Stimulated activated memory B cell treated with anti-CD40 and anti-IgM and Interleukin-4, amounts not matched to agents 10 μg/mL and 1 μg/mL and 100 μg/mL, for 72 hours (primary cell): ENCODE results near the gene PRPH2.
"Not testable (repeated sequence)": the region's sequence is repeated elsewhere in the genome, so short reads cannot be mapped to it uniquely, and the experiment has no call there.

Experiments used
- ATAC-seq: fragments of 150-1000 bp; cut with Tn5 transposase; 2 replicates; pipeline ENCODE4 v1.10.0; 2021
- H3K27ac Mint-ChIP-seq: one replicate; pipeline ENCODE4 v1.8.0; 2022; ENCODE audit warnings: mild to moderate bottlenecking, mixed read lengths
- H3K27me3 Mint-ChIP-seq: one replicate; pipeline ENCODE4 v1.8.0; 2022; ENCODE audit warnings: mixed read lengths
- H3K36me3 Mint-ChIP-seq: one replicate; pipeline ENCODE4 v1.8.0; 2022; ENCODE audit warnings: mixed read lengths
- H3K4me1 Mint-ChIP-seq: one replicate; pipeline ENCODE4 v1.8.0; 2022; ENCODE audit warnings: mixed read lengths
- H3K4me3 Mint-ChIP-seq: one replicate; pipeline ENCODE4 v1.8.0; 2022; ENCODE audit warnings: mild to moderate bottlenecking, moderate library complexity, mixed read lengths
- H3K9me3 Mint-ChIP-seq: one replicate; pipeline ENCODE4 v1.8.0; 2022; ENCODE audit warnings: mixed read lengths

PRPH2 gene

GRCh38 chr6:42724825-42725224 lies 2.4 kb upstream of the PRPH2 start:
- Mint-ChIP-seq H3K27me3 (no peaks in the 10 kb centered on the region), H3K36me3 (no peaks in the 10 kb centered on the region), H3K4me3 (no peak overlapping the region), H3K4me1 (peaks cover 22% of the 10 kb centered on the region), H3K27ac (no peak overlapping the region), H3K9me3 (no peaks in the 10 kb centered on the region)
- ATAC-seq = no peak

- Mint-ChIP-seq H3K4me1 (peaks cover 1% of the 10 kb centered on the region), H3K27ac (no peak overlapping the region), H3K27me3 (no peaks in the 10 kb centered on the region), H3K36me3 (no peaks in the 10 kb centered on the region), H3K4me3 (no peak overlapping the region), H3K9me3 (no peaks in the 10 kb centered on the region)
- ATAC-seq = no peak
Observed at GRCh38 chr6:42720739-42721138, 1.7 kb downstream of the PRPH2 start.

- Mint-ChIP-seq H3K4me3 (no peak overlapping the region), H3K27ac (no peak overlapping the region), H3K36me3 (no peaks in the 10 kb centered on the region), H3K9me3 (peaks cover 8% of the 10 kb centered on the region), H3K27me3 (no peaks in the 10 kb centered on the region), H3K4me1 (no peaks in the 10 kb centered on the region)
- ATAC-seq = no peak
Observed at GRCh38 chr6:42715871-42716270, 6.5 kb downstream of the PRPH2 start.

- no peak overlapping the region for H3K4me3 Mint-ChIP-seq
- no peaks in the 10 kb centered on the region for H3K27me3 Mint-ChIP-seq
- no peaks in the 10 kb centered on the region for H3K4me1 Mint-ChIP-seq
- no peak for ATAC-seq
- peaks cover 8% of the 10 kb centered on the region for H3K9me3 Mint-ChIP-seq
- H3K36me3 Mint-ChIP-seq = no peaks in the 10 kb centered on the region
- H3K27ac Mint-ChIP-seq = no peak overlapping the region
Observed at GRCh38 chr6:42714098-42714761, 8.2 kb downstream of the PRPH2 start.

GRCh38 chr6:42711930-42712329 lies 10.5 kb downstream of the PRPH2 start:
- peaks cover 8% of the 10 kb centered on the region for H3K9me3 Mint-ChIP-seq
- H3K4me3 Mint-ChIP-seq = no peak overlapping the region
- no peak for ATAC-seq
- H3K27ac Mint-ChIP-seq = no peak overlapping the region
- no peaks in the 10 kb centered on the region for H3K27me3 Mint-ChIP-seq
- no peaks in the 10 kb centered on the region for H3K36me3 Mint-ChIP-seq
- H3K4me1 Mint-ChIP-seq = no peaks in the 10 kb centered on the region

- Mint-ChIP-seq H3K4me1 (no peaks in the 10 kb centered on the region), H3K36me3 (no peaks in the 10 kb centered on the region), H3K27me3 (no peaks in the 10 kb centered on the region), H3K4me3 (no peak overlapping the region), H3K9me3 (peaks cover 8% of the 10 kb centered on the region), H3K27ac (no peak overlapping the region)
- ATAC-seq = no peak
Observed at GRCh38 chr6:42710316-42710715, 12.1 kb downstream of the PRPH2 start.

GRCh38 chr6:42709871-42710270 lies 12.5 kb downstream of the PRPH2 start:
- no peaks in the 10 kb centered on the region for H3K36me3 Mint-ChIP-seq
- H3K4me1 Mint-ChIP-seq = no peaks in the 10 kb centered on the region
- no peak overlapping the region for H3K4me3 Mint-ChIP-seq
- peaks cover 8% of the 10 kb centered on the region for H3K9me3 Mint-ChIP-seq
- H3K27ac Mint-ChIP-seq = no peak overlapping the region
- no peaks in the 10 kb centered on the region for H3K27me3 Mint-ChIP-seq
- ATAC-seq = no peak

- no peak overlapping the region for H3K27ac Mint-ChIP-seq
- ATAC-seq = no peak
- no peaks in the 10 kb centered on the region for H3K27me3 Mint-ChIP-seq
Observed at GRCh38 chr6:42708096-42708495, 14.3 kb downstream of the PRPH2 start.

GRCh38 chr6:42707595-42707994 lies 14.8 kb downstream of the PRPH2 start:
- H3K4me1 Mint-ChIP-seq = no peaks in the 10 kb centered on the region
- H3K27me3 Mint-ChIP-seq = no peaks in the 10 kb centered on the region
- no peaks in the 10 kb centered on the region for H3K36me3 Mint-ChIP-seq
- peaks cover 8% of the 10 kb centered on the region for H3K9me3 Mint-ChIP-seq
- no peak overlapping the region for H3K4me3 Mint-ChIP-seq
- no peak for ATAC-seq
- H3K27ac Mint-ChIP-seq = no peak overlapping the region

More at GRCh38 chr6:42708096-42708495, 14.3 kb downstream of the PRPH2 start:
- H3K36me3 Mint-ChIP-seq = no peaks in the 10 kb centered on the region
- H3K4me3 Mint-ChIP-seq = no peak overlapping the region
- no peaks in the 10 kb centered on the region for H3K4me1 Mint-ChIP-seq
- H3K9me3 Mint-ChIP-seq = peaks cover 8% of the 10 kb centered on the region

GRCh38 chr6:42704937-42705374 lies 17.4 kb downstream of the PRPH2 start:
- Mint-ChIP-seq H3K4me1 (no peaks in the 10 kb centered on the region), H3K27ac (no peak overlapping the region), H3K9me3 (no peaks in the 10 kb centered on the region), H3K36me3 (no peaks in the 10 kb centered on the region), H3K4me3 (no peak overlapping the region), H3K27me3 (no peaks in the 10 kb centered on the region)
- ATAC-seq = no peak

- no peaks in the 10 kb centered on the region for H3K9me3 Mint-ChIP-seq
- H3K4me3 Mint-ChIP-seq = no peak overlapping the region
- no peaks in the 10 kb centered on the region for H3K4me1 Mint-ChIP-seq
- no peak overlapping the region for H3K27ac Mint-ChIP-seq
- no peaks in the 10 kb centered on the region for H3K27me3 Mint-ChIP-seq
- no peaks in the 10 kb centered on the region for H3K36me3 Mint-ChIP-seq
- ATAC-seq = no peak
Observed at GRCh38 chr6:42704251-42704936, 18.0 kb downstream of the PRPH2 start.

- not testable (repeated sequence) for ATAC-seq, H3K9me3 Mint-ChIP-seq, H3K4me1 Mint-ChIP-seq, H3K36me3 Mint-ChIP-seq, H3K27me3 Mint-ChIP-seq, H3K27ac Mint-ChIP-seq, H3K4me3 Mint-ChIP-seq
Observed at GRCh38 chr6:42702786-42703185, 19.6 kb downstream of the PRPH2 start.

- H3K27ac Mint-ChIP-seq = no peak overlapping the region
- H3K36me3 Mint-ChIP-seq = no peaks in the 10 kb centered on the region
- no peak for ATAC-seq
- no peaks in the 10 kb centered on the region for H3K9me3 Mint-ChIP-seq
- no peaks in the 10 kb centered on the region for H3K27me3 Mint-ChIP-seq
- no peaks in the 10 kb centered on the region for H3K4me1 Mint-ChIP-seq
- H3K4me3 Mint-ChIP-seq = no peak overlapping the region
Observed at GRCh38 chr6:42702200-42702599, 20.2 kb downstream of the PRPH2 start.

GRCh38 chr6:42698217-42698616 lies 24.2 kb downstream of the PRPH2 start:
- peaks cover 20% of the 10 kb centered on the region for H3K4me1 Mint-ChIP-seq
- no peak overlapping the region for H3K4me3 Mint-ChIP-seq
- H3K9me3 Mint-ChIP-seq = no peaks in the 10 kb centered on the region
- H3K27ac Mint-ChIP-seq = no peak overlapping the region
- H3K36me3 Mint-ChIP-seq = peaks cover 11% of the 10 kb centered on the region
- H3K27me3 Mint-ChIP-seq = no peaks in the 10 kb centered on the region
- no peak for ATAC-seq

- ATAC-seq = no peak
- Mint-ChIP-seq H3K27ac (no peak overlapping the region), H3K4me1 (peaks cover 22% of the 10 kb centered on the region), H3K9me3 (no peaks in the 10 kb centered on the region), H3K4me3 (no peak overlapping the region), H3K36me3 (peaks cover 11% of the 10 kb centered on the region), H3K27me3 (no peaks in the 10 kb centered on the region)
Observed at GRCh38 chr6:42697268-42697655, 25.1 kb downstream of the PRPH2 start.

- Mint-ChIP-seq H3K4me3 (no peak overlapping the region), H3K36me3 (peaks cover 12% of the 10 kb centered on the region), H3K27ac (no peak overlapping the region)
Observed at GRCh38 chr6:42696526-42697267, 25.7 kb downstream of the PRPH2 start.

More at GRCh38 chr6:42696526-42697267, 25.7 kb downstream of the PRPH2 start:
- Mint-ChIP-seq H3K4me1 (peaks cover 22% of the 10 kb centered on the region), H3K27me3 (no peaks in the 10 kb centered on the region), H3K9me3 (no peaks in the 10 kb centered on the region)
- ATAC-seq = no peak
